ENCODE measurements around the gene TRIM7. TPM values are rescaled to one million over a fixed set of nuclear protein-coding genes. Genes with fewer than 3 reads are reported as not detected.
"Not testable (repeated sequence)": the region's sequence is repeated elsewhere in the genome, so short reads cannot be mapped to it uniquely, and the experiment has no call there.

The TRIM7 gene
- total RNA-seq, 1 donor from 2014 or later: not detected

DNA sequence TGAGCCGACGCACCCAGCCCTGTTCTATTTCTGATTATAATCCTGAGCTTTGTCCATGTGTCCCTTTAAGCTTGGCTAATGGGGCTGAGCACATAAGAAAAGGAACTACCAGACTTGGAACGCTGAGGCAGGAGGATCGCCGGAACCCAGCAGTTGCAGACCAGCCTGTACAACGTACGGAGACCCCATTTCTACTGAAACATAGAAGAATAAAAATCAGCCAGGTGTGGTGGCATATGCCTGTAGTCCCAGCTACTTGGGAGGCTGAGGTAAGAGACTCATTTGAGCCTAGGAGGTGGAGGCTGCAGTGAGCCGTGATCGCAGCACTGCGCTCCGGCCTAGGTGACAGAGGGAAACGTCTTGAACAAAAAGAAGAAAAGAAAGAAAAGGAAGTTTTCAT is 22.3 kb downstream of the TRIM7 start:
- DNase-seq (ENCODE audit: low read depth, low spot score): no peak
- H3K4me1 Mint-ChIP-seq: peaks cover 23% of the 10 kb centered on the region
- H3K4me3 Mint-ChIP-seq: peak overlapping the region; percentile 89
- H3K27ac Mint-ChIP-seq (ENCODE audit: unreplicated experiment): no peak overlapping the region
- TF ChIP-seq, protein P1, sequence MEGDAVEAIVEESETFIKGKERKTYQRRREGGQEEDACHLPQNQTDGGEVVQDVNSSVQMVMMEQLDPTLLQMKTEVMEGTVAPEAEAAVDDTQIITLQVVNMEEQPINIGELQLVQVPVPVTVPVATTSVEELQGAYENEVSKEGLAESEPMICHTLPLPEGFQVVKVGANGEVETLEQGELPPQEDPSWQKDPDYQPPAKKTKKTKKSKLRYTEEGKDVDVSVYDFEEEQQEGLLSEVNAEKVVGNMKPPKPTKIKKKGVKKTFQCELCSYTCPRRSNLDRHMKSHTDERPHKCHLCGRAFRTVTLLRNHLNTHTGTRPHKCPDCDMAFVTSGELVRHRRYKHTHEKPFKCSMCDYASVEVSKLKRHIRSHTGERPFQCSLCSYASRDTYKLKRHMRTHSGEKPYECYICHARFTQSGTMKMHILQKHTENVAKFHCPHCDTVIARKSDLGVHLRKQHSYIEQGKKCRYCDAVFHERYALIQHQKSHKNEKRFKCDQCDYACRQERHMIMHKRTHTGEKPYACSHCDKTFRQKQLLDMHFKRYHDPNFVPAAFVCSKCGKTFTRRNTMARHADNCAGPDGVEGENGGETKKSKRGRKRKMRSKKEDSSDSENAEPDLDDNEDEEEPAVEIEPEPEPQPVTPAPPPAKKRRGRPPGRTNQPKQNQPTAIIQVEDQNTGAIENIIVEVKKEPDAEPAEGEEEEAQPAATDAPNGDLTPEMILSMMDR (conservative IDR thresholded peaks at IDR 0.05): no peak
- H3K36me3 Mint-ChIP-seq (ENCODE audit: low read depth): peaks cover 6% of the 10 kb centered on the region
- H3K27me3 Mint-ChIP-seq (ENCODE audit: low read depth): peaks cover 43% of the 10 kb centered on the region
- peaks cover 2% of the 10 kb centered on the region for H3K9me3 Mint-ChIP-seq

DNA sequence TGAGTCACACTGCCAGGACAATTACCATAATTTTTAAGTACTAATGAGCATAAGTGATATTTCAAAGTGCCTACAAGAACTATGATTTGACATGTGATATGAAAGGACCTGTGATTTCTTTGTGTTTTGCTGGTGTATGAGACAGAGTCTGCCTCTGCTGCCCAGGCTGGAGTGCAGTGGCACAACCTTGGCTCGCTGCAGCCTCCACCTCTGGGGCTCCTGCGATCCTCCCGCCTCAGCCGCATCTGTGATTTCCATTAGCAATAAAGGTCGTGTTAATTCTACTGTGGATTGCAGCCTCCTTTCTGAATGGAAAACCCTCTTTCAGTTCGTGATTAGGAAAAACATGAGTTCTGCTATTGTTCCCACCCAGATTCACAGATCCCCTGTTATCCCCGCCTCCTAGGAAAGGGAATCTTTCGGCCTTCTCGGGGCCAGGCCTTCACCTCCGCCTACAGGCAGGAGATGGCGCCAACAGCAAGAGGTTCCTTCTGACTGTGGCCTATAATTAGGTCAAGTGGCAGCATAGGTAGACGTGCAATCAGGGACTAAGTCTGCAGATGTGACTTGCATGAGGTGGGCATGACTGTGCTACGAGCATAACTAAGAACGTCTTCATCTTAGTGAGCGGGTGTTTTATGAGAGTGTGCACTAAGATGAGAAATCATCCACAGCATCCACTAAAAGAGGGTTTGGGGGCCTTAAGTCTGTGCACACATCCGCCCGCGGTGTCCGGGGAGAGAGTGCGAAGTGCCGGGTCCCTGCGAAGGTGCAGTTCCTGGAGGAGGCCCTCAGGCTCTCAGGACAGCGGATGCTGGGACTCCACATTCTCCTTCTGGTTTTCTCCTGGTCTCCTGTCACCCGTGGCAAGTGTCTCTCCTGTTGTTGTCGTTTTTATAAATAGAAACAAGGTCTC is 23.1 kb downstream of the TRIM7 start:
- peaks cover 45% of the 10 kb centered on the region for H3K27me3 Mint-ChIP-seq (ENCODE audit: low read depth)
- H3K27ac Mint-ChIP-seq (ENCODE audit: unreplicated experiment): peak overlapping the region; percentile 8

DNA sequence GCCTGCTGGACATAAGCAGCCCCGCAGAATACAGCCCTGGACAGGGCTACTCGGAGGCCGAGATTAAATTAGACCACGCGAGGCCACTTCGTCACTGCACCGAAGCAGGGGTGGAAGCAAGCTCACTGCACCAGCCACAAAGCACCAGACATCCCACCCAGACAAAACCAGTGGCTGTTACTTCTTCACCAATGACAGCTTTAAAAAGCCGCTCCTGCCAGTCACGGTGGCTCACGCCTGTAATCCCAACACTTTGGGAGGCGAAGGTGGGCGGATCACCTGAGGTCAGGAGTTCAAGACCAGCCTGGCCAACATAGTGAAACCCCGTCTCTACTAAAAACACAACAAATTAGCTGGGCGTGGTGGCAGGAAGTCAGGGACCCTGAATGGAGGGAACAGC is 27.4 kb downstream of the TRIM7 start:
- H3K27ac Mint-ChIP-seq (ENCODE audit: unreplicated experiment); H3K36me3 Mint-ChIP-seq (ENCODE audit: low read depth); H3K9me3 Mint-ChIP-seq; DNase-seq (ENCODE audit: low read depth, low spot score): not testable (repeated sequence)
- Mint-ChIP-seq H3K27me3 (ENCODE audit: low read depth) (peaks cover 80% of the 10 kb centered on the region), H3K4me1 (peaks cover 13% of the 10 kb centered on the region), H3K4me3 (peak overlapping the region; percentile 12)

More for the DNA sequence above, 23.1 kb downstream of the TRIM7 start:
- TF ChIP-seq, protein P1 (conservative IDR thresholded peaks at IDR 0.05): peak; percentile 71
- DNase-seq (ENCODE audit: low read depth, low spot score): peak; percentile 46
- Mint-ChIP-seq H3K4me3 (peak overlapping the region; percentile 89), H3K36me3 (ENCODE audit: low read depth) (peaks cover 2% of the 10 kb centered on the region), H3K4me1 (peaks cover 20% of the 10 kb centered on the region), H3K9me3 (peaks cover 2% of the 10 kb centered on the region)

DNA sequence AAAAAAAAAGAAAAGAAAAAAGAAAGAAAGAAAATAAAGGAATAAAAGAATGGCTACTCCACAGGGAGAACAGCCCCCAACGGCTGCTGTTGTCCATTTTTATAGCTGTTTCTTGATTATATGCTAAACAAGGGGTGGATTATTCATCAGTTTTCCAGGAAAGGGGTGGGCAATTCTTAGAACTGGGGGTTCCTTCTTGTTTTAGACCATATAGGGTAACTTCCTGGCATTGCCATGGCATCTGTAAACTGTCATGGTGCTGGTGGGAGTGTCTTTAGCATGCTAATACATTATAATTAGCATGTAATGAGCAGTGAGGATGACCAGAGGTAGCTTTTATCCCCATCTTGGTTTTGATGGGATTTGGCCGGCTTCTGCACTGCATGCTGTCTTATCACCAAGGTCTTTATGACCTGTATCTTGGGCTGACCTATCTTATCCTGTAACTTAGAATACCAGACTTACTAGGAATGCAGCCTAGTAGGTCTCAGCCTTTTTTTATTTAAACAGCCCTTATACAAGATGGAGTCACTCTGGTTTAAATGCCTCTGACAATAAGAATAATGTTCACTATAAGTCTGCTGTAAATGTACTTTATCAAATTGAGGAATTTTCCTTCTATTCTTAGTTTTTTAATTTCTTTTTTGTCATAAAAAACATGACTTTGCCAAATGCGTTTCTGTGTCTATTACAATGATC is 28.6 kb downstream of the TRIM7 start:
- Mint-ChIP-seq H3K27ac (ENCODE audit: unreplicated experiment) (no peak overlapping the region), H3K9me3 (no peaks in the 10 kb centered on the region), H3K27me3 (ENCODE audit: low read depth) (peaks cover 87% of the 10 kb centered on the region), H3K4me3 (peak overlapping the region; percentile 3), H3K4me1 (peaks cover 6% of the 10 kb centered on the region), H3K36me3 (ENCODE audit: low read depth) (no peaks in the 10 kb centered on the region)
- DNase-seq (ENCODE audit: low read depth, low spot score): no peak
- TF ChIP-seq, protein P1 (conservative IDR thresholded peaks at IDR 0.05): no peak

DNA sequence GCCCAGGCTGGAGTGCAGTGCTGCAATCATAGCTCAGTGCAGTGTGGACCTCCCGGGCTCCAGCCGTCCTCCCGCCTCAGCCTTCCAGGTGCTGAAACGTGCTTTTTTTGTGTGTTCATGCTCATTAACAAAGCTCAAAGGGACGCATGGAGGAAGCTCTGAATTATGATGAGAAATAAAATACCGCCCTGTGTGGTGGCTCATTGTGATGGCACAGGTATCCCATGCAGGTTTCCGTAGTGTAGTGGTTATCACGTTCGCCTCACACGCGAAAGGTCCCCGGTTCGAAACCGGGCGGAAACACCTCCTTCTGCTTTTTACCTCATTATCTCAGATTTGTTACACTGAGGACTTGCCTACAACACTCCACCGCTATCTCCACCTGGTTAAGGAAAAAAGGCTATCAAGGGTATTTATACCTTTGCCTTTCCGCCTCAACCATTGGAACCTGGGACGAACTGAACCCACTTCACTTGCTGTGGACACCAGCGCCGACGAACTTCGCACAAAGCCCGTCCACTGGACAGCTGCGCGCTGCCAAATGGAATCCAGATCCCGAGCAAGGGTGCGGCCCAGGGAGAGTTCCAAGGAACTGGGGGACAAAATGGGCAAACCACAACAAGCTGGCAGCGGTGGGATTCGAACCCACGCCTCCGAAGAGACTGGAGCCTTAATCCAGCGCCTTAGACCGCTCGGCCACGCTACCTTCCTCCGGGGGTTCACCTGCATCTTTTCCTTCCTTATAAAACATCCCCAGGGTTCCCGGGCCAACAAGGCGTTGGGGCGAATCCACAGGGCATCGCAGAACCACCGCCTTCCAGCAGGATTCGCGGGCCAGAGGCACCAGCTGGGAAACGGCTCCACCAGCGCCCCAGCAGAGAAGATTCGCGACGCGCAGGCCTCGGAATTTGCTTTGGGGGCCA is 31.3 kb downstream of the TRIM7 start:
- H3K4me3 Mint-ChIP-seq: peak overlapping the region; percentile 17
- no peak for DNase-seq (ENCODE audit: low read depth, low spot score)
- peaks cover 28% of the 10 kb centered on the region for H3K4me1 Mint-ChIP-seq
- H3K27ac Mint-ChIP-seq (ENCODE audit: unreplicated experiment): no peak overlapping the region
- no peaks in the 10 kb centered on the region for H3K9me3 Mint-ChIP-seq
- TF ChIP-seq, protein P1 (conservative IDR thresholded peaks at IDR 0.05): peak; percentile 1
- no peaks in the 10 kb centered on the region for H3K36me3 Mint-ChIP-seq (ENCODE audit: low read depth)
- H3K27me3 Mint-ChIP-seq (ENCODE audit: low read depth): peaks cover 95% of the 10 kb centered on the region
